ENCODE measurements around the gene CFAP53. TPM values are rescaled to one million over a fixed set of nuclear protein-coding genes. Genes with fewer than 3 reads are reported as not detected.
"Not testable (repeated sequence)": the region's sequence is repeated elsewhere in the genome, so short reads cannot be mapped to it uniquely, and the experiment has no call there.

The CFAP53 gene
- total RNA-seq, 2 experiments from 2014 or later, result 0.25 to 0.36 TPM

DNA sequence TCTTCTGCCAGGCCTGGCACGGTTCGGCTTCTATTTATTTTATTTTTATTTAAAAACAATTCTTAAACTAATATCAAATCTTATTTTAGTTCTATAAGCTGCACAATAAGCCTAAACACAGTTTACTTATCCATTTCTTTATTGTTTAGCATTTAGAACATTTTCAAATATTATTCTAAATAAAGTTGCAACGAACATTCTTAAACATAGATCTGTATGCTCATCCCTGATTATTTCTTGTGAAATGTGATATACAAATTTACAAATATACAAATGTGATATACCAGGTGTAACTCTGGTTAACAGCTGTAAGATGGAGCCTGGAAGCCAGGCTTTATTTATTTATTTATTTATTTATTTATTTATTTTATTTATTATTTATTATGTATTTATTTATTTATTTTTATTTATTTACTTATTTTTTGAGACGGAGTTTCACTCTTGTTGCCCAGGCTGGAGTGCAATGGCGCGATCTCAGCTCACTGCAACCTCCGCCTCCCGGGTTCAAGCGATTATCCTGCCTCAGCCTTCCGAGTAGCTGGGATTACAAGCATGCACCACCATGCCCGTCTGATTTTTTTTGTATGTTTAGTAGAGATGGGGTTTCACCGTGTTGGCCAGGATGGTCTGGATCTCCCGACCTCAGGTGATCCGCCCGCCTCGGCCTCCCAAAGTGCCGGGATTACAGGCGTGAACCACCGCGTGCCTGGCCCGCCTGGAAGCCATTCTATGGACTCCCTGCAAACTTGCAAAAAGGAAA is 22.2 kb upstream of the CFAP53 start:
- CTCF ChIA-PET, result not testable (repeated sequence)

DNA sequence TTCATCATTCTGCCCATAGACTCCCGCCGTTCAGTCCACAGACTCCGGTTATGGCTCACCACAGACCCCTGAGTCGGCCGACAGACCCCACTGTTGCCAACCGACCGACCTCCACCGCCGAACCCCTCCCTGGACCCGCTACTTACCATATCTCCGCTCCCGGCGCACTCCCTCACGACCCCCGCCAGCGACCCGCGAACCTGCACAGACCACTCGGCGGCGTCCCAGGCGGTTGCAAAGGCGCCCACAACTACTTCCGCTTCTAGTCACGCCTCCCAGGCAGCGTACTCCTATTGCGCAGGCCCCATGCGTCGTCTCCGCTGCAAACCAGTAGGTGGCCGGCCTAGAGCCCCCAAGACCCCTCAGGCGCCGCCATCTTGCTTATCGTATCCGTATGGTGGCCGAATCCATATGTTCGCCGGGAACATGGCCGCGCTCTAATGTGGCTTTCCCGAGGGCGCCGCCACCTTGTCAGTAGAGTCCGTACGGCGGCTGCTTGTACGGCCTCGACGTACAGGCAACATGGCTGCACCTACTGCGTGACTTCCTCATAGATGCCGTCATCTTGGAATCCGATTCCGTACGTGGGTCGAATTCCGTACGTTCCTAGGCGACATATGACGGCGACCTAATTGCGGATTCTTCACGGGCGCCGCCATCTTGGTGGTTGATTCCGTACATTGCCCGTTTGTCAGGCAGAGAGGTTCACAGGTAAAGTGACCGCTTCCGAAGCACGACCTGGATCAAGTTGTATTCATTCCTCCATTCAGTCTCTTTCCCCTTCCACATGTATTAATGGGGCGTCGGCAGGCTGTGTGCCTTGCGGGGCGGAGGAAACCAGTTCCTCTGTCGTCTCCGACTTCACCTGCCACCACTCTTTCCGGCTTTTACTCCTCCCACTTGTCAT is 21.4 kb upstream of the CFAP53 start, which contains the start of gene CXXC1:
Gene CXXC1, minus strand, starts transcription at position 252 of the 907 bp plus-strand sequence. Its CDS starts 103 bp downstream, at position 149.
- CTCF ChIA-PET, result no interaction called here
- POLR2A ChIA-PET, result no interaction called here

More for the DNA sequence above, 22.2 kb upstream of the CFAP53 start:
- POLR2A ChIA-PET, result not testable (repeated sequence)

DNA sequence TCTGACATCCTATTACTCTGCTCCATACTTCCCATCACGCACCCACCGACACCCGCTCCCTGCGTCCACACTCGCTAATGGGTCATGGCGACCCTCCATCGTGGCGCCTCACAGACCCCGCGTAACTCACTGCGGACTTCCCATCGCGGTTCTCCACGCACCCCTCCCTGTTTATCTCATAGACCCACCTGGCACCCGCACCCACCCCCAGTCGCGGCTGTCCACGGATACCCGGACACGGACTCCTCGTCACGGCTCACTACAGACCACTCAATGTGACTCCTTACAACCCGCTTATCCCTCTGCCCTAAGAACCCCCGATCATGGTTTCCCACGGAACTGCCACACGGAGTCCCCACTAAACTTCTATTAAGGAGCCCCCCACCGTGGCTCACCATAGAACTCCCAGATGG is 20.7 kb upstream of the CFAP53 start:
- ChIA-PET CTCF (no interaction called here), POLR2A (no interaction called here)

DNA sequence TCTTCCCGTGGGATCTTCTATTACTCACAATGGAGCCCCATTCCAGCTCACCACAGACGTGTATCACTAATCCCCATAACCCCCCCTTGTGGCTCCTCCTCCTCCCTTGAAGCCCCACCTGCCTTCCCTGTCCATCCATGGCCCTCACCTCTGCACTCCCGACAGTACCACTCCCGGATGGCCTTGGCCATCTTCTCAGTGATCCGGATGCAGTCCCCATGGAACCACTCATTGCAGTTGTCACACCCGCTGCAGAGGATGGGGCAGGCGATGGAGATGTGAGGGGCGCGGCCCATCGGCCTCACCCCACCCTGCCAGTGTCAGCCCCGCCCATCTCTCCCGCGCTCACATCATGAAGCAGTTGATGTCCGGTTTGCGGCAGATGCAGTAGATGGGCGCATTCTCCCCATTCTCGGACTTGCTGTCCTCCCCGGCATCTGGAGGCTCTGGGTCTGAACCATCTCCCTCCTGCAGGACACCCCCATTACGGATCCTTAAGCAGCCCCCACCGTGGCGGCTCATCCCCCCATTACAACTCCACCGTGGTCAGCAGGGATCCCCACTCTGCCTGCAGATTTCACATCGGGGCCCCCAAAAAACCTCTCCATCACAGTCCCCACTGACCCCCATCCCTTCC is 20.2 kb upstream of the CFAP53 start:
- POLR2A ChIA-PET, result no interaction called here

DNA sequence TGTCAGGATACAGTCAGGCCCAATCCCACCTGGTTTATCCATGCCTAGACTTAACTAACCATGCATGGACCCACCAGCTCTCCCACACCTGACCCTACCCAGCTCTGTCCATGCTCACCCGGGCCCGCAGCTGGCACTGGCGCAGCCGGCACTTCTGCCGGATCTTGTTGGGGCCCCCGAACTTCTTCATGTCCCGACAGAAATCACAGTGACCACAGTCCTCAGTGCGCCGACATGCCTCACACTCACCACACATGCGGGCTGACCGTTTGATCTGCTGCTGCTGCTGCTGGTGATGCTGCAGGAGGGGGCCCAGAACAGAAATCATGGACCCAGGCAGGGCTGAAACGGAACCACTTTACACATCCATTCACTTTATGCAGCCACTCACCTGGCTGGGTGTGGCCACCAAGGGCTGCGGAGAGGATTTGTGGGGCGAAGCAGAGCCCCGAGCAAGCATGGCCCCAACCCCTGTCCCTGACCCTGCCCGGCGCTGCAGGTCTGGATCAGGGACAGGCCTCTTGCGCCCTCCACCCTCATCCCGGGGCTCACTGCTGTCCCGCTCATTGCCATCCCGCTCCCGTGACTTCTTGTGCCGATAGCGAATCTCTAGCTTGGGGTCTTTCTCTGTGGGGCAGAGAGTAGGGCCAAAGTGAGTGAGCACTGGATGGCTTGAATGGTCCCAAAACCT is 19.5 kb upstream of the CFAP53 start:
- CTCF ChIA-PET, result no interaction called here
- POLR2A ChIA-PET, result no interaction called here

More for the DNA sequence above, 20.2 kb upstream of the CFAP53 start:
- CTCF ChIA-PET, result no interaction called here

DNA sequence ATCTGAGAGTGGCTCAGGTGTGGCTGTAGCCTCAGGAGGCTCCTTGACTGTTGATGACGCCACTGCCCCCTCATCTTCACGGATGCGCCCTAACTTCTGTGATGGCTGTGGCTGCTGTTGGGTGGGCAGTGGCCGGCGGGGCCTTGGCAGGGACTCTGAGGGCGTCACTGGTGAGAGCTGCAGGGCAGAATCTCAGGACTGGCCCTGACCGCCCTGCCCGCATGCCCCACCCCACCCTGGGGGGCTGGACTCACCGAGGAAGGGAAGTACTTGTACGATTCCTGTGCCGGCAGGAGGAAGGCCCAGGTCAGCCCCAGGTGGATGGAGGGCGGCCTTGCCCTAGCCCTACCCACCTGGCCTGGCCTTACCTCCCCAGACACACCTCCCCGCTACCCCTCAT is 18.8 kb upstream of the CFAP53 start:
- ChIA-PET POLR2A (no interaction called here), CTCF (no interaction called here)

DNA sequence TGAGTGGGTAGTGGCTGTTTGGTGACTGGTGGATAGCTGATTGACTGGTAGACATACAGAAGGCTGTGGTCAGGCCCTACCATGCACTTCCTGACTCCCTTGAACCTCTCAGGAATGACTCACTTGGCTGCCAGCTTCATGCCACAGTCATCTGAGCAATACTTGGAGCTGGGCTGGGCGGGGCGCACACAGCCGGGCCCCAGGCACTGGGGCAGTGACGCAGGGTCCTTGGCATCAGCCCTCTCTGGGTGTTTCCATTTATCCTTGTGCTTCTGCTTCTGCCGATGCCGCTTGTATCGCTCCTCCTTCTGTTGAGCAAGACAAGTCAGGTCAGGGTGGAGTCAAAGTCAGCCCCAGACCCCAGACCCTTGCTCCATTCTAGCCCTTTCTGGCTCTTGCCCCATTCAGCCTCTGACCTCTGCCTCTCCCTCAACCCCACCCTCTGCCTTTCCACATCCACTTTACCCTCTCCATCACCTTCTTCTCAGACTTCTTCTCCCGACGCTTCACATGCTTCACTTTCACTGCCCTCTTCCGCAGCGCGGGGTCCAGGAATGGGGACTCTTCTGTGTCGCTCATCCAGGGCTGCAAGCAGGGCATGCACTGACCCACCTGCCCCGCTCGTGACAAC is 18.1 kb upstream of the CFAP53 start:
- ChIA-PET POLR2A (no interaction called here), CTCF (no interaction called here)

DNA sequence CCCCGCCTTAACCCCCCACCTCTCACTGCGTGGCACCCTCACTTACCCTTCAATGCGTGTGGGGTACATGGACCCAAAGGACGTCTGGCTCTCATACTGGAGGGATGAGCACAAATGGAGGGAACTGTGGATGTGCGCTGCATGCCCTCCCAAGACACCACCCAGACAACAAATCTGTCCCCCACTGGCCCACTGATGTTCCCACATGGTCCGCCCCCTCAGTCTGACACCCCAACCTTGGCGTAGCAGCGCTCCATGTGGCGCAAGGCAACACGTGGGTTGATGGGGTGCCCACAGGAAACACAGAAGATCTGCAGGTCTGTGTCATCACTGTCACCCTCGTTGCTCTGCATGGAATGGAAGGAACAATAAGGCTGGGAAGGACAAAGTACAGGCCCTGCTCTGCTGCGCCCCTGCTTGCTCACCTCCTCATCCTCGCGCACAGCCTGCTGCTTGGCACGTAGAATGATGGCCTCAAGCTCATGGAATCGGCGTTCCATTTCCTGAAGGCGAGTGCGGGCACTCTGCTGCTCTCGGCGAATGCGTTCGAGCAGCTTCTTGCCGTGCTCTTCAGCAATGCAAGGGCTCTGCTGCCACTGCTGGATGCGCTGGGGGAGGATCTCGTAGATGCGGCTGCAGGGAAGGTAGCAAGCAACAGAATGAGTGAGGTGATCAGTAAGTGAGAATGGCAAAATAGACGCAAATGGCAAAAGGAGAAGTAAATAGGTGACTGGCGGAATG is 17.3 kb upstream of the CFAP53 start:
- POLR2A ChIA-PET, result no interaction called here

DNA sequence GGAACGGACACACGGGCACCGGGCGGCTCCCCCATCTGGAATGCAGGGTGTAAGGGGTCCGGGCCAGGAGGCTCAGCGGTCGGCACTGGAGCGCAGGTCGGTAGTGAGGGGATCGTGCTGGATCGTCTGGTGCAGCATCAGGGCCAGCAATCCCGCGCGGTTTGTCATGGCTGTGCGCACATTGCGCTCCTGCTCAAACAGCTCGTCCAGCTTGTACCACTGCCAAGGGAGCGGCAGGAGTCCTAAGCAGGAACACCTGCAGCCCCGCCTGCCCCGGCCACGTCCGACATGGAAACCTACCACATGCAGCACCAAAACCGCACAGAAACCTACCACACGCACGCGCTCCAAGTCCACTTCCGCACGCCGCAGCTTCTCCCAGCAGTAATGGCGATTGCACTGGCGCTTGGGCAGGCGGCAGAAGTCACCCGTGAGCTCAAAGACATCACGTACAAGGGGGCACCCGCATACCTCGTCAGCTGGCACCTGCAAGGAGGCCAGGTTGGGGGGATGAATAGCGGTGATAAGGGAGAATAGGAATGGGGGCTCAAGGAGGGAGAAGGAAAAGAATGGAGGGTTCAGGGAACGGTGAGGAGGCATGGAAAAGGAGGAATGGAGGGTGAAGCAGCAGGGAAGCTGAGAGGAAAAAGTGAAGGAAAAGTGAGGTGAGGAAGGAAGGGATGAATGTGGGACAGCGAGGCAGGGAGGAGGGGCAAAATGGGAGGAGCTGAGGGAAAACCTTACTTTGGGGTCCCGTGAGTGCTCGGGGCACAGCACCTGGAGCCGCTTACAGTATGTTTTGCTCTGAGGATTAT is 16.4 kb upstream of the CFAP53 start:
- ChIA-PET CTCF (interaction anchor here (1.0 kb wide), 1 partner anchor 16 kb away, joined by 4 read pairs; no protein-coding TSS in a partner anchor), POLR2A (no interaction called here)

More for the DNA sequence above, 17.3 kb upstream of the CFAP53 start:
- CTCF ChIA-PET, result interaction anchor here (1.0 kb wide), 1 partner anchor 17 kb away, joined by 4 read pairs; no protein-coding TSS in a partner anchor

DNA sequence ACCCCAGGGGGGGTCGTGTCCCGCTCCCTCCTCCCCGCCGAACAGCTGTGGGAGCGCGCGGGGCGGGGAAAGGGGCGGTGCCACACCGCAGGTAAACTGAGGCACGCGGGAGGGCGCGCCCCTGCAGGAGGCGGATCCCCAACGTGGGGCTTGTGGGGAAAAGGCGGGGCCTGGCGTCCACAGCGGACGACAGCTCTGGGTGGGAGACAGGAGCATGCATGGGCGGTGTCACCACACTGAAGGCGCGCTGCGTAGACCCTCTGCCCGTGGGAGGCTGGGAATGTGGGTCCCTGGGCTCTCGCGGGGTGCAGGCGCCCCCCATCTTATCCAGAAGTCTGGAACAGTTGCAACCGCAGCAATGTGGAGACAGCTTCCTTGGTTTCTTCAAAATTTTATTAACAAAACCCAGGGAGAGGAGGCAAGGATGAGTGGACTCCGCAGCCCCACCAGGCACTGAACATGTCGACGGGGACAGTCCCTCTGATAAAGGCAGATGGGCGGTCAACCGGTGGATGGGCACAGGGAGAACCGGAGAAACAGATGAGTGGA is 15.8 kb upstream of the CFAP53 start:
- ChIA-PET CTCF (interaction anchor here (0.6 to 1.1 kb wide), 3 partner anchors 13 to 87 kb away, joined by 3 to 5 read pairs (median 4); partner anchors contain the start of gene MYO5B), POLR2A (interaction anchor here (0.8 to 1.0 kb wide), 3 partner anchors 12 to 17 kb away, joined by 3 to 9 read pairs (median 3); no protein-coding TSS in a partner anchor)

DNA sequence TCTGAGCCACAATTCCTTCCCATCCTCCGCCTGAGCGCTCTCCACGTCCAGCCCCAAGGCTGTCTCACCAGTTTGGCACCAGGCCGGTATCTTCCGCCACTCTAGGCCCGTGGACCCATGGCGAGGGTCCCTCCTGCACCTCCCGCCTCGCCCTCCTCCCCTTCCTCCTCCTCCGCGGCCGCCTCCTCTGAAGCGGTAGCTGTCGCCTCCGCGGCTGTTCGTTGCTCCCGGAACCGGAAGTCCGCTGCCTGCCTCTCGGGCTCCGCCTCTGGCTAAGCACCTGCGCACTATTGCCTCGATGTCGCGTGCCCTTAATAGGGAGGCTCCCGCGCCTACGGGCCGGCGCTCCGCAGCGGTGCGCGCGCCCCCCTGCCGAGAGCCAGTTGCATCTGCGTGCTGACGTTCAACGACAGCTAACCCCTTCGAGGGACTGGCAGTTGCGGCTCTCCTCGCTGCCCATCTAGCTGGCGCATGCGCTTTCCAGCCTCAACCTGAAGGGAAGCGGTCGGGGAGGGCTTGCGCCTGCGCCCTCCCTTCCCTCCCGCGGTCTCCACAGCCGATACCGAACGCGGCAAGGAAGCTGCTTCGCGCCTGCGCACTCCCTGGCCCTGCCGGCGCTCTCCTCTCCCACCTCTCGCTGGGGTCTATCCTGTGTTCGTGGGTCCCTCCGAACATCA is 15.1 kb upstream of the CFAP53 start, which contains the start of gene MBD1:
Gene MBD1, minus strand, starts transcription at position 229 of the 677 bp plus-strand sequence. CDS start 1,531 bp downstream, outside the sequence.
- ChIA-PET POLR2A (interaction anchor here (0.8 to 1.0 kb wide), 3 partner anchors 13 to 16 kb away, joined by 3 to 9 read pairs (median 3); no protein-coding TSS in a partner anchor), CTCF (interaction anchor here (0.6 to 1.1 kb wide), 2 partner anchors 12 to 87 kb away, joined by 3 to 5 read pairs; partner anchors contain the start of gene MYO5B)

DNA sequence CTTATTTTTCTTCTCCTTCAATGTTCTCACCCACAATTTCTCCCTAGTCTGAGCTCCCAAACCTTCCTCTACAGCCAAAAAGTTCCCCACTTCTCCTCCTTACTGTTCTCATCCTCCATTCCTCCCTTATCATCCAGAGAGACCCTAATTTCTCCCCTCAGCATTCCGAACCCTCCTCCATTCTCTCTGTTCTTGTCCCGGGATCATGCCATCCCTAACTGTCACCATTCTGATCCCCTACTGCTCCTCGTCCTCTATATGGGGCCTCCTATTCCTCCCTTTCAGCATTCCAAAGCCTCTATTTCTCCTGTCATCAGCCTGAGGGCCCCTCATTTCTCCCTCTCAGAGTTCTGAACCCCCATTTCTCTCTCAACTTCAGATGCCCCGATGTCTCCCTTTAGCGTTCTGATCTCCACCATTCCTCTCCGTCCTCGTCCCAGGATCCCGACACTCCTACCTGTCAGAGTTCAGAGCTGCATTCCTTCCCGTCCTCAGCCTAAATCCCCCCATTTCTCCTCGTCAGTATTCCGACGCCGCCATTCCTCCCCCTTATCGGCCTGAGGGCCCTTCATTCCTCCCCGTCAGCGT is 14.5 kb upstream of the CFAP53 start:
- ChIA-PET POLR2A (interaction anchor here (0.9 to 1.0 kb wide), 2 partner anchors 12 to 13 kb away, joined by 3 to 9 read pairs; no protein-coding TSS in a partner anchor), CTCF (no interaction called here)

DNA sequence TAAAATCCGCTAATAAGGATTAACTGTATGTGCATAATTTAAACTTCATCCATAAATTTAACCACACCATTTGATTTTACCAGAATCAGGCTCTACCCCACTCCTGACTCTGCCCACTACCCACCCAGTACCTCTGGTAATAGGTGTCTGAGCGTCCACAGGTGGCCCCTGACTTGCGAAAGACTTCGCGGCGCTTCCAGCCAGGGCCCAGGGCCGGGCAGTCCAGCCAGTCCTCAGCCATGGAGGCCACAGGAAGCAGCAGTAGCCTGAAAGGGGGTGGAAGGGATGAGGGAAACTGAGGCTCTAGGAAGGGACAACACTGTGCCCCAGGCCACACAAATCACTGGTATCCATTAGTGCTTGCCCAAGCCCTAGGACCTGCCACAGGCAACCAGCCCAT is 13.5 kb upstream of the CFAP53 start:
- CTCF ChIA-PET, result no interaction called here
- POLR2A ChIA-PET, result no interaction called here

DNA sequence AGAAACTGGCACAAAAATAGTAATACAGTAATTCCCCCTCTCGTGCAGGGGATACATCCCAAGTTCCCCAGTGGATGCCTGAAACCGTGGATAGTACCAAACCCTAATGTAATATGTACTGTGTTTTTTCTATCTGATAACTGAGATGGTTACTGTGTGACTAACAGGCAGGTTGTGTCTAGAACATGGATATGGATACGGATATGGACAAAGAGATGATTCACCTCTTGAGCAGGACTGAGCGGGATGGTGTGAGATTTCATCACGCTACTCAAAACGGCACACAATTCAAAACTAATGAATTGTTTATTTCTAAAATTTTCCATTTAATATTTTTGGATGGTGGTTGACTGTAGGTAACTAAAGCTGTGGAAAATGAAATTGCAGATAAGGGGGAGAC is 11.6 kb upstream of the CFAP53 start:
- ChIA-PET CTCF (no interaction called here), POLR2A (no interaction called here)

DNA sequence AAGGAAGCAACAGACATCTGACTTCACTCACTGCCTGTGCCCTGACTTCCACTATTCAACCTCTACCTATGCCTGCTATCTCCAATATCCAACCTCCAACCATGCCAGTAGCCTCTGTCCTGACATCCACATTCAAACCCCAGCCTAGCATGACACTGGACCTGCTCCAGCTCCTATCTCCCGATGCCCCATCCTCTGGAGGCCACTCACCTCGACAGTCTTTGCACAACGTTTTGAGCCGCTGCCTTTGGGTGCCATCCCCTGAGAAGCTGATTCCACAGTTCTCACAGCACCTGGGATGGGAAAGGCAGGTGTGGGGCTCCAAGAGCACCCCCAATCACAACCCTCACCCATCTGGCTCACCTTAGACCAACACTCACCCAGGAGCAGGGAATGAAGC is 10.2 kb upstream of the CFAP53 start:
- POLR2A ChIA-PET, result no interaction called here
- CTCF ChIA-PET, result no interaction called here

DNA sequence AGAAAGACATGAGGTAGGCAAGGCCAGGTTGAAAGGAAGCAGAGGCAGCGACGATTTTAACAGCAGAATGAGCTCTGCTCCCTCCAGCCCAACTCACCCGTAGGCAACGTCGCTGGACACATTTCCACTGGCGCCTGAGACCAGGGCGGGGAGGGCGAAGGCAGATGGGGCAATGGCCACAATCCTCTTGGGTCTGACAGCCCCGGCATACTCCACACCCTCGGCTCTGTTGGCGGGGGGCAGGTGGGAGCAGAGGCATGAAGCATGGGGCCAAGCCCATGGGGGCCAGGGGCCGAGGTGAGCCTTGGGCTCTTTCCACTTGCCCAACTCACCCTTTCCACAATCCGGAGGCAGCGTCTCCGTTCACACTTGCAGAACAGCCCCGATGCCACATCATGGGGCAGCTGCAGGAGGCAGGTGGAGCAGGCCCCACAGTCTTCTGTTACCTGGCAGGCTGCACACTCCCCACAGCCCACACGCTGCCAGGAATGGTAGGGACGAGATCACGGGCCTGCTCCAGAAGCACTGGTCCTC is 9.3 kb upstream of the CFAP53 start:
- ChIA-PET CTCF (no interaction called here), POLR2A (no interaction called here)

Measured in activated CD8-positive, alpha-beta memory T cell treated with anti-CD3 and anti-CD28 coated beads for 36 hours (primary cell).